HAP-1 (cell line): ENCODE measurements around the gene RNF103.
"Not testable (repeated sequence)": the region's sequence is repeated elsewhere in the genome, so short reads cannot be mapped to it uniquely, and the experiment has no call there.

Source experiments
- DNase-seq, 2 experiments: peaks; one replicate each; pipeline ENCODE4 v3.0.0-alpha.2; 2016 to 2020; ENCODE audit warnings: low spot score in 2 of 2
- H3K27me3 ChIP-seq: fragments of 250-450 bp; sonication (Bioruptor Pico); 2 replicates; pipeline ENCODE4 v1.5.1; 2020; ENCODE audit warnings: low read depth, mild to moderate bottlenecking, moderate library complexity
- H3K36me3 ChIP-seq: fragments of 250-450 bp; sonication (Bioruptor Pico); replicated peaks from 2 replicates; pipeline ENCODE4 v1.5.1; 2020; ENCODE audit warnings: mild to moderate bottlenecking
- H3K4me1 ChIP-seq: fragments of 250-450 bp; sonication (Bioruptor Pico); 2 replicates; pipeline ENCODE4 v1.5.1; 2020; ENCODE audit warnings: mild to moderate bottlenecking
- H3K4me3 ChIP-seq: fragments of 250-450 bp; sonication (Bioruptor Pico); 2 replicates; pipeline ENCODE4 v1.5.1; 2020; ENCODE audit warnings: mild to moderate bottlenecking, moderate library complexity
- H3K9me3 ChIP-seq: fragments of 250-450 bp; sonication (Bioruptor Pico); 2 replicates; pipeline ENCODE4 v1.5.1; 2020; ENCODE audit warnings: mild to moderate bottlenecking, moderate library complexity
- in situ Hi-C: fragments of 300-500 bp; cut with MboI; formaldehyde crosslinking; loops from 3 replicates; pipeline ENCODE4 v1.14.3; 2020; ENCODE audit warnings: low sequenced_read_pairs, inconsistent platforms, mixed read lengths

Gene RNF103

DNA sequence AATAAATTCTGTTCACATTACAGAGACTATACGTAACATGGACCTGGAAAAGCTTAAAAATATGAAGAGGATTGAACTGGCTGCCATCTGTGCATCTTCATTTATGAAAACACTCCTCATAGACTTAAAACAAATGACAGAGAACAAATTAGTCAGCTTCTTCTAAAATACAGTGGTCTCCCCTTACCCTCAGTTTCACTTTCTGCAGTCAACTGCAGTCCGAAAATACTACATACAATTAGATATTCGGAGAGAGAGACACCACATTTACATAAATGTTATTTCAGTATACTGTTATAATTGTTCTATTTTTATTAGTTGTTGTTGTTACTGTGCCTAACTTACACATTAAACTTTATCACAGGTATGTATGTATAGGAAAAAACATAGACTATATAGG is 6.5 kb downstream of the RNF103 start:
- in situ Hi-C loops = no loop called here
- no peak overlapping the region for H3K4me3 ChIP-seq
- peaks cover 10% of the 10 kb centered on the region for H3K4me1 ChIP-seq

DNA sequence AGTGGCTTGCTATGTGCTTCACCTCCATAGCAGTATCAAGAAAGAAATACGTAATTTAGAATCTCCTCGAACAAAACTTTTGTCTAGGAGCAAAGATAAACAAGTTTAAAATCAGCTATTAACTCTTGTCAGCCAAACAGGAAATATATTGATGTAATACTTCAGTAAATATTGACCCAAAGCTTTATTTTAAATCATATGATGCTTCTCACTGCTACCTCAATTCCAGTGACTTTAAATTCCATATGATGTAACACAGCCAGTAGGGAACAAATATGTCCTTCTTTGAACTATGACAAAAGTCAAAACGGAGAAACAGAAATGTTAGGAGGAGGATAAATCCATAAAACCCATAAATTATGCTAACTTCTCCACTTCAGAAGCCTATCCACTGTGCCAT is 7.2 kb downstream of the RNF103 start:
- H3K9me3 ChIP-seq = no peaks in the 10 kb centered on the region
- in situ Hi-C loops = no loop called here
- H3K36me3 ChIP-seq = peaks cover 23% of the 10 kb centered on the region
- H3K4me3 ChIP-seq = no peak overlapping the region
- no peaks in the 10 kb centered on the region for H3K27me3 ChIP-seq
- DNase-seq = no peak
- H3K4me1 ChIP-seq = peaks cover 10% of the 10 kb centered on the region

More for the DNA sequence above, 6.5 kb downstream of the RNF103 start:
- no peak for DNase-seq
- Histone ChIP-seq H3K36me3 (peaks cover 23% of the 10 kb centered on the region), H3K27me3 (no peaks in the 10 kb centered on the region), H3K9me3 (no peaks in the 10 kb centered on the region)

GRCh38 chr2:86615596-86615995 is 8.1 kb downstream of the RNF103 start:
- H3K4me1 ChIP-seq = peaks cover 2% of the 10 kb centered on the region
- peaks cover 23% of the 10 kb centered on the region for H3K36me3 ChIP-seq
- in situ Hi-C loops = no loop called here
- DNase-seq = no peak
- no peaks in the 10 kb centered on the region for H3K9me3 ChIP-seq
- H3K4me3 ChIP-seq = no peak overlapping the region
- H3K27me3 ChIP-seq = no peaks in the 10 kb centered on the region

GRCh38 chr2:86613515-86613914 is 10.2 kb downstream of the RNF103 start:
- no peaks in the 10 kb centered on the region for H3K27me3 ChIP-seq
- H3K4me3 ChIP-seq = no peak overlapping the region
- H3K9me3 ChIP-seq = no peaks in the 10 kb centered on the region
- no peak for DNase-seq
- H3K36me3 ChIP-seq = peaks cover 15% of the 10 kb centered on the region
- no peaks in the 10 kb centered on the region for H3K4me1 ChIP-seq
- in situ Hi-C loops = no loop called here

DNA sequence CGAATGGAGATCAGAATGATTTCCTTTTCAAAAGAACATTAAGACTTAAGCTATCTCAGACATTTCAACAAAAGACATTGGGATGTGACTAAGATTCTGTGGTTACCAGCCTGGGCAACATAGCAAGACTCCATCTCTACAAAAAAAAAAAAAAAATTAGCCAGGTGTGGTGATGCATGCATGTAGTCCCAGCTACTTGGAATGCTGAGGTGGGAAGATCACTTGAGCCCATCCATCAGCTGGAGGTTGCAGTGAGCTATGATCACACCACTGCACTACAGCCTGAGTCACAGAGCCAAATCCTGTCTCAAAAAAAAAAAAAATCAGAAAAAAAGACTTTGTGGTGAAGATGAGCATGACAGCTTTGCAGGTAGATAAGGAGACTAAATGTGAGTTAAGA is 12.8 kb downstream of the RNF103 start:
- Histone ChIP-seq H3K4me3 (no peak overlapping the region), H3K4me1 (no peaks in the 10 kb centered on the region), H3K27me3 (no peaks in the 10 kb centered on the region), H3K36me3 (peaks cover under 1% of the 10 kb centered on the region; the same call in 1 of the 2 replicates), H3K9me3 (no peaks in the 10 kb centered on the region)
- no peak for DNase-seq
- in situ Hi-C loops = no loop called here

- Histone ChIP-seq H3K9me3 (no peaks in the 10 kb centered on the region), H3K4me3 (no peak overlapping the region), H3K27me3 (no peaks in the 10 kb centered on the region), H3K36me3 (peaks cover 9% of the 10 kb centered on the region), H3K4me1 (no peaks in the 10 kb centered on the region)
- in situ Hi-C loops = no loop called here
- no peak for DNase-seq
These were observed 14.7 kb downstream of the RNF103 start for GRCh38 chr2:86608832-86609410.

GRCh38 chr2:86603905-86604304 is 19.8 kb downstream of the RNF103 start:
- no peaks in the 10 kb centered on the region for H3K4me1 ChIP-seq
- no peak for DNase-seq
- no peak overlapping the region for H3K4me3 ChIP-seq
- H3K9me3 ChIP-seq = no peaks in the 10 kb centered on the region
- H3K36me3 ChIP-seq = peaks cover 9% of the 10 kb centered on the region
- in situ Hi-C loops = no loop called here
- H3K27me3 ChIP-seq = no peaks in the 10 kb centered on the region

GRCh38 chr2:86598966-86599365 is 24.7 kb downstream of the RNF103 start:
- Histone ChIP-seq H3K9me3 (no peaks in the 10 kb centered on the region), H3K36me3 (no peaks in the 10 kb centered on the region; the same call in 1 of the 2 replicates), H3K4me1 (no peaks in the 10 kb centered on the region), H3K4me3 (no peak overlapping the region), H3K27me3 (no peaks in the 10 kb centered on the region)
- in situ Hi-C loops = no loop called here
- no peak for DNase-seq

DNA sequence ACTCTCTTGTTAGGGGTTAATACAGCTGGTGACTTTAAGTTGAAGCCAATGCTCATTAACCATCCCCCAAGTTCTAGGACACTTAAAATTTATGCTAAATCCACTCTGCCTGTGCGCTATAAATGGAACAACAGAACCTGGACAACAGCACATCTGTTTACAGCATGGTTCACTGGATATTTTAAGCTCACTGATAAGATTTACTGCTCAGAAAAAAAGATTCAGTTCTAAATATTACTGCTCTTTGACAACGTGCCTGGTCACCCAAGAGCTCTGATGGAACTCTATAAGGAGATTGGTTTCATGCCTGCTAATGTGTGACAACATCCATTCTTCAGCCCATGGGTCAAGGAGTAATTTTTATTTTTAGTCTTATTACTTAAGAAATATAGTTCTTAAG is 27.5 kb downstream of the RNF103 start:
- H3K4me3 ChIP-seq = no peak overlapping the region
- H3K4me1 ChIP-seq = no peaks in the 10 kb centered on the region
- no peaks in the 10 kb centered on the region for H3K27me3 ChIP-seq
- H3K36me3 ChIP-seq = no peaks in the 10 kb centered on the region
- DNase-seq = no peak
- H3K9me3 ChIP-seq = no peaks in the 10 kb centered on the region
- in situ Hi-C loops = no loop called here

DNA sequence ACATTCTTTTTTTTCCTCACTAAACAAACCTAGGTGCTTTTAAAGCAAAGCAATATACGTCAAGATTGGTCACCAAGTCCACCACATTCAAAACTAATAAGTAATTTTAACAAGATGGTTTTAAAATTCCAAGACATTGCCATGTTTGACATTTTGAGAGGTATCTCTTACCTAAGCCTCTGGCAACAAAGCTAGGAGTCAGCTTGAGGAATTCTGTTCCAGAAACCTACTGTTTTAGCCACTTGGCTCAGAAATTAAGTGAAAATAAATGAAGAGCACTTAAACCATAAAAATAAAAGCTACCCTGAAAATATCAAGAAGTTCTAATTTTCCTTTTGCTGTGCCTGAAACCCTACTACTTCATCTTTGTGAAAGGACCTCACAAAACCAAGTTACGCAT is 30.4 kb downstream of the RNF103 start:
- Histone ChIP-seq H3K27me3 (no peaks in the 10 kb centered on the region), H3K4me3 (no peak overlapping the region), H3K4me1 (no peaks in the 10 kb centered on the region), H3K9me3 (no peaks in the 10 kb centered on the region), H3K36me3 (no peaks in the 10 kb centered on the region)
- no peak for DNase-seq
- in situ Hi-C loops = no loop called here

GRCh38 chr2:86592547-86593230 is 31.0 kb downstream of the RNF103 start:
- Histone ChIP-seq H3K4me1 (no peaks in the 10 kb centered on the region), H3K4me3 (no peak overlapping the region), H3K27me3 (no peaks in the 10 kb centered on the region), H3K36me3 (no peaks in the 10 kb centered on the region), H3K9me3 (no peaks in the 10 kb centered on the region)
- in situ Hi-C loops = no loop called here
- no peak for DNase-seq

- in situ Hi-C loops, H3K4me1 ChIP-seq, H3K4me3 ChIP-seq, H3K9me3 ChIP-seq, DNase-seq, H3K36me3 ChIP-seq, H3K27me3 ChIP-seq: not testable (repeated sequence)
These were observed 34.0 kb downstream of the RNF103 start for GRCh38 chr2:86589701-86590100.

DNA sequence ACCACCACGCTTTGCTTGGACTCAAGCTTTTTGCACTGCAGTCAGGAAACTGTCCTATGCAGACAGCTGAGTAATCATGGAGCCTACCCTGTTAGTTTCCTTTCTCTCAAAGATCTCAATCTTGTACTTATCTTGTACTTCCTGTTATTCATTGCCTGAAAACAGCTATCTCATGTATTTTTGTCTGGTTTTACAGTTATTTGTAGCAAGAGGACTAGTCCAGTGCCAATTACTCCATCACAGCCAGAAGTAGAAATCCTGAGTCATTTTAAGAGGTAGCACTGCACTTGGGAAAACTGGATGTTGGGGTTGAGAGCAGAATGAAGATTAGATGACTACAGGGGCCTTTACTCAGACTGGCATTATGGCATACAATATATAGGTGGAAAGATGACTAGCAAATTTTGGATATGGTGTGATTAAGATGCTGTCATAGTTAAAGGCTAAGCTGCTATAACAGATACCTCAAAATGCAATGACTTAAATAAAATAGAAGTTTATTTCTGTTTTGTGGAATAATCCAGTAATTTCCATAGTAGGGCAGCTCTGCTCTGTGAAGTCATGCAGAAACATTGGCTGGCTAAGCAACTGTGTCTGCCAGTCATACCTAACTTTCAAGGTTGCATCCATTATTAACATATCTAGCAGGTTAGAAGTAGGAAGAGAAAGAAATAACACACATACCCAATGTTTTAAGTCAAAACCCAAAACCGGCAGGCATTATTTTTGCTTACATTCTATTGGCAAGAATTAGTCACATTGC is 39.3 kb downstream of the RNF103 start:
- H3K4me3 ChIP-seq = no peak overlapping the region
- H3K4me1 ChIP-seq = no peaks in the 10 kb centered on the region
- in situ Hi-C loops = no loop called here
- H3K36me3 ChIP-seq = no peaks in the 10 kb centered on the region
- peaks cover 9% of the 10 kb centered on the region; the same call in 1 of the 2 replicates for H3K27me3 ChIP-seq
- no peaks in the 10 kb centered on the region for H3K9me3 ChIP-seq
- no peak for DNase-seq

GRCh38 chr2:86580560-86580959 is 43.1 kb downstream of the RNF103 start:
- no peaks in the 10 kb centered on the region for H3K4me1 ChIP-seq
- no peak overlapping the region for H3K4me3 ChIP-seq
- H3K9me3 ChIP-seq = no peaks in the 10 kb centered on the region
- DNase-seq = no peak
- H3K36me3 ChIP-seq = no peaks in the 10 kb centered on the region
- in situ Hi-C loops = no loop called here
- peaks cover 10% of the 10 kb centered on the region; the same call in 1 of the 2 replicates for H3K27me3 ChIP-seq
